Astrocyte (in vitro differentiated cells and primary cell): ENCODE results near the gene PLAC1.

Experiments
- CTCF ChIP-seq: IDR thresholded peaks from 2 replicates; pipeline ENCODE4 v1.5.1; 2011; ENCODE audit warnings: low read depth, mild to moderate bottlenecking, inconsistent platforms, low read length, moderate library complexity; ENCODE audit not compliant: insufficient read depth
- EZH2 ChIP-seq: IDR thresholded peaks from 2 replicates; pipeline ENCODE4 v1.6.1; 2012; ENCODE audit warnings: mild to moderate bottlenecking, low read length, inconsistent platforms; ENCODE audit not compliant: insufficient read depth

- TF ChIP-seq CTCF, result no peak
- no peak for TF ChIP-seq EZH2
Observed at GRCh38 chrX:134538316-134538715, 120.0 kb downstream of the PLAC1 start.
